ENCODE data around the gene TPRG1L. TPM values are rescaled to one million over a fixed set of nuclear protein-coding genes. Genes with fewer than 3 reads are reported as not detected.

TPRG1L gene
- total RNA-seq, 1 experiment from 2014 or later: 24.0 TPM

DNA sequence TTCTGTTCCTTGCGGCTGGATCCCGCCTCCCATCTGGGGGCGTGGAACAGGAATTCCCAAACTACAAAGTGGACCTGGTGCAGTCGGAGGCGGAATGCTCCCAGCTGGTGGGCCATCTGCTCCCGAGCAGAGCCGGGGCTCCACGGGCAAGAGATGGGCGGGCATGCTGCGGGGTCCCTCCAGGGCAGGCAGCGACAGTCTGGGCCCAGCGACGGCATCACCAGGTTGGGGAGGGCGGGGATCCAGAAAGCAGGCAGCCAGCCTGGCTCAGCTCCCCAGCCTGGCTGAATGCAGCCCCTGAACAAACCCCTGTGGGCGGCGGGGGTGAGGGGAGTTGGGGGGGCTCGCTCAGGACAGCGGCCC, 17.1 kb upstream of the TPRG1L start:
- Histone ChIP-seq H3K23ac (ENCODE audit: insufficient read length, low read depth, low read length) (no peak overlapping the region), H2BK5ac (ENCODE audit: insufficient read length, low read length) (no peak overlapping the region), H3K14ac (ENCODE audit: insufficient read depth, low read length) (no peak overlapping the region; the same call in 1 of the 2 replicates), H3K4ac (ENCODE audit: low read depth, low read length) (no peak overlapping the region), H3T11ph (ENCODE audit: low read length) (no peak overlapping the region), H2BK20ac (ENCODE audit: low read depth, low read length, poor library complexity, severe bottlenecking) (no peak overlapping the region), H3K9me3 (ENCODE audit: control insufficient read depth, low read depth, low read length) (no peaks in the 10 kb centered on the region), H4K91ac (ENCODE audit: insufficient read length, low read depth, low read length) (no peak overlapping the region), H3K27ac (ENCODE audit: insufficient read length, low read depth, low read length) (no peak overlapping the region), H3K4me2 (ENCODE audit: insufficient read depth, insufficient read length, low read length) (no peak overlapping the region), H3K9ac (ENCODE audit: extremely low read depth, insufficient read length, low read length) (no peak overlapping the region), H3K4me1 (ENCODE audit: insufficient read depth, low read length) (no peaks in the 10 kb centered on the region), H3K27me3 (ENCODE audit: insufficient read depth, low read length) (no peaks in the 10 kb centered on the region; the same call in 1 of the 2 replicates), H2BK15ac (ENCODE audit: low read depth, low read length) (no peak overlapping the region), H3K23me2 (ENCODE audit: insufficient read length, low read depth, low read length, poor library complexity, severe bottlenecking) (peaks cover 5% of the 10 kb centered on the region), H2BK120ac (ENCODE audit: low read depth, low read length, poor library complexity, severe bottlenecking) (no peak overlapping the region), H3K79me1 (ENCODE audit: insufficient read depth, low read depth, low read length, poor library complexity, severe bottlenecking) (no peaks in the 10 kb centered on the region), H2AK5ac (ENCODE audit: insufficient read length, low read length) (no peak overlapping the region), H3K79me2 (ENCODE audit: insufficient read depth, low read length) (no peaks in the 10 kb centered on the region), H3K56ac (ENCODE audit: insufficient read length, low read depth, low read length) (no peak overlapping the region), H2AFZ (ENCODE audit: low read length) (no peak overlapping the region), H4K8ac (replicated peaks; ENCODE audit: insufficient read length, low read depth, low read length) (no peak overlapping the region), H2BK12ac (ENCODE audit: insufficient read length, low read depth, low read length) (no peak overlapping the region), H3K18ac (ENCODE audit: insufficient read length, low read depth, low read length) (no peak overlapping the region), H4K20me1 (ENCODE audit: control insufficient read depth, insufficient read depth, insufficient read length) (no peaks in the 10 kb centered on the region), H4K5ac (ENCODE audit: insufficient read length, low read depth, low read length) (no peak overlapping the region)
- WGBS (ENCODE audit: extremely low coverage, insufficient read length, low lambda C conversion rate): no CpG with 5 or more reads among the region's 18 CpGs
- no peak overlapping the region for H3K27ac Mint-ChIP-seq
- TF ChIP-seq, protein P1, sequence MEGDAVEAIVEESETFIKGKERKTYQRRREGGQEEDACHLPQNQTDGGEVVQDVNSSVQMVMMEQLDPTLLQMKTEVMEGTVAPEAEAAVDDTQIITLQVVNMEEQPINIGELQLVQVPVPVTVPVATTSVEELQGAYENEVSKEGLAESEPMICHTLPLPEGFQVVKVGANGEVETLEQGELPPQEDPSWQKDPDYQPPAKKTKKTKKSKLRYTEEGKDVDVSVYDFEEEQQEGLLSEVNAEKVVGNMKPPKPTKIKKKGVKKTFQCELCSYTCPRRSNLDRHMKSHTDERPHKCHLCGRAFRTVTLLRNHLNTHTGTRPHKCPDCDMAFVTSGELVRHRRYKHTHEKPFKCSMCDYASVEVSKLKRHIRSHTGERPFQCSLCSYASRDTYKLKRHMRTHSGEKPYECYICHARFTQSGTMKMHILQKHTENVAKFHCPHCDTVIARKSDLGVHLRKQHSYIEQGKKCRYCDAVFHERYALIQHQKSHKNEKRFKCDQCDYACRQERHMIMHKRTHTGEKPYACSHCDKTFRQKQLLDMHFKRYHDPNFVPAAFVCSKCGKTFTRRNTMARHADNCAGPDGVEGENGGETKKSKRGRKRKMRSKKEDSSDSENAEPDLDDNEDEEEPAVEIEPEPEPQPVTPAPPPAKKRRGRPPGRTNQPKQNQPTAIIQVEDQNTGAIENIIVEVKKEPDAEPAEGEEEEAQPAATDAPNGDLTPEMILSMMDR (conservative IDR thresholded peaks at IDR 0.05): no peak
- no peak overlapping the region for H3K4me3 Mint-ChIP-seq
- H3K36me3 Mint-ChIP-seq (ENCODE audit: insufficient read depth in 1 of 3, low read depth in 3 of 3): no peaks in the 10 kb centered on the region; a peak in 1 of 7 replicates
- no peak for DNase-seq
- no peaks in the 10 kb centered on the region for H3K9me3 Mint-ChIP-seq
- H3K27me3 Mint-ChIP-seq (ENCODE audit: low read depth): peaks cover 15% of the 10 kb centered on the region
- peaks cover 12 to 14% of the 10 kb centered on the region in 2 experiments for H3K4me1 Mint-ChIP-seq

All from H9 (cell line).